OCI-LY3 (cell line): ENCODE measurements around the gene BRWD1.

ENCODE experiments used
- CTCF ChIP-seq: fragments of 200-600, 300-600 bp; sonication (generic); IDR thresholded peaks from 2 replicates; pipeline ENCODE4 v1.5.1; 2014; ENCODE audit warnings: antibody characterized with exemption, low read length, low read depth
- EZH2phosphoT487 ChIP-seq: fragments of 200-600 bp; shearing (Covaris generic); IDR thresholded peaks from 2 replicates; pipeline ENCODE4 v1.6.1; 2018; ENCODE audit warnings: antibody characterized with exemption, mixed run types, low read depth

DNA sequence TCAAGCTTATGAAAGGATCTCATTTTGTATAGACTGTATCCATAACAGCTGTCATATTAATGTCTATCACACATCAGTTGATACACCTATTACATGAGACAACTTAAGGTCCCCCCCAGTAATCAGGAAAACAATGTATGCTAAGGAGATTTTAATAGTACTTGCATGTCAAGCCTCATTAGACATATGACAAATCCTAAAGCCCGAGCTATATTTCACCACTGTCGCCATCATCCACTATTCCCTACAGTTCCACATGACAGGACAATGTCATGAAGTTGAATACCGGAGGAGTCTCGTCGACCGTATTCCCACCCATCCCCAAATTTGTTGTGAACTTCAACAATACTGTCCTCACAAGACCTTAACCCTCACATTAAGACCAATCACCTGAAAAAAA is 32.0 kb upstream of the BRWD1 start:
- no peak for TF ChIP-seq EZH2phosphoT487
- no peak for TF ChIP-seq CTCF
